Measurements from ENCODE around the gene KANSL1.
"Not testable (repeated sequence)": the region's sequence is repeated elsewhere in the genome, so short reads cannot be mapped to it uniquely, and the experiment has no call there.

Gene KANSL1

DNA sequence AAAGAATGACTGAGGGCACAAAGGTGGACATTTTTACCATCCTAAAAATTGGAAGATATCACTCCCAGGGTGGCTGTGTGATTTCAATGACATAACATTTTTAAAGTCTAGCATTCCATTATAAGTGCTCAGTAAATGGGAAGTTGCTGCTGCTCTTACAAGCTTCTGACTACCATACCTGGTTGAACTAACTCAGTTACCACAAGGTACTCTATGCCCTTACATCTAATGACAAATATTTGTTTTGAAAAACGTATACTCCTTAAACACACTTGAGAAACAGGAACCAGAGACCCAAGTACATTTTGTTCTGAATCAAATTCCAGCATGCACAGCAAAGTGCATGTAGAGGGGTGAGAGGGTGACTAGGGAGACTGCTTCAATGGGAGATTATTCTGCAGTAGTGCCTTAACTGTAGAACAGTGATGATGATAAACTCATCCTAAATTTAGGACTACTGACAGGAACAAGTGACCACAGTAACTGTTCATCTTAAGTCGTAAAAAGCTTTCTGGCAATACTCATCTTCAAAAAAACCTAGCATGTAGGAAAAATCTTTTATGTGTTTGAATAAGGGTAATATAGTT lies 83.5 kb downstream of the KANSL1 start:
- DNase-seq (ENCODE audit: low spot score): no peak

DNA sequence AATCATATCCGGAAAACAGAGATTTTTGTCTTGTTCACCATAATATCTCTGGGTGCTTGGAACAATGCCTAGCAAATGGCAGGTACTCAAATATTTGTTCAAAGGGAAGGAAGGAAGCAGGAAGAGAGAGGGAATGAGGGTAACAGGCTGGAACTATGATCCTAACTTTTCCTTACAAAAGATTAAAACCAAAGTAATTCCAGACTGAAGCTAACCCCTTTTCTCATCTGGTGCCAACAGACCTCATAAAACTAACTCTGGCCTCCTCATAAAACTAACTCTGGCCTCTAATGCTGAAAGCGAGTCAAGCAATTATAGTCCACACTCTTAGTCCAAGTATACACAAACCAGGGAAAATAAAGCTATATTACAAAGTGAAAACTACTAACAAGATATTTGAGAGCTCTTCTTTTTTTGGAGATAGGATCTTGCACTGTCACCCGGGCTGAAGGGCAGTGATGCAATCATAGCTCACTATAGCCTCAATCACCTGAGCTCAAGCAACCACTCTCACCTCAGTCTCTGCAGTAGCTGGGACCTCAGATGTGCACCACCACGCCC lies 84.6 kb downstream of the KANSL1 start:
- TF ChIP-seq, protein P1, sequence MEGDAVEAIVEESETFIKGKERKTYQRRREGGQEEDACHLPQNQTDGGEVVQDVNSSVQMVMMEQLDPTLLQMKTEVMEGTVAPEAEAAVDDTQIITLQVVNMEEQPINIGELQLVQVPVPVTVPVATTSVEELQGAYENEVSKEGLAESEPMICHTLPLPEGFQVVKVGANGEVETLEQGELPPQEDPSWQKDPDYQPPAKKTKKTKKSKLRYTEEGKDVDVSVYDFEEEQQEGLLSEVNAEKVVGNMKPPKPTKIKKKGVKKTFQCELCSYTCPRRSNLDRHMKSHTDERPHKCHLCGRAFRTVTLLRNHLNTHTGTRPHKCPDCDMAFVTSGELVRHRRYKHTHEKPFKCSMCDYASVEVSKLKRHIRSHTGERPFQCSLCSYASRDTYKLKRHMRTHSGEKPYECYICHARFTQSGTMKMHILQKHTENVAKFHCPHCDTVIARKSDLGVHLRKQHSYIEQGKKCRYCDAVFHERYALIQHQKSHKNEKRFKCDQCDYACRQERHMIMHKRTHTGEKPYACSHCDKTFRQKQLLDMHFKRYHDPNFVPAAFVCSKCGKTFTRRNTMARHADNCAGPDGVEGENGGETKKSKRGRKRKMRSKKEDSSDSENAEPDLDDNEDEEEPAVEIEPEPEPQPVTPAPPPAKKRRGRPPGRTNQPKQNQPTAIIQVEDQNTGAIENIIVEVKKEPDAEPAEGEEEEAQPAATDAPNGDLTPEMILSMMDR (IDR thresholded peaks at IDR 0.05; ENCODE audit: extremely low read depth, insufficient read depth, missing control alignments): no peak
- no peak for DNase-seq (ENCODE audit: low spot score)
- in situ Hi-C loops (cut with MboI; ENCODE audit: low pct_unique_long_range_greater_than_20kb, low sequenced_read_pairs, unreplicated experiment): no loop called here

More for the DNA sequence above, 83.5 kb downstream of the KANSL1 start:
- in situ Hi-C loops (cut with MboI; ENCODE audit: low pct_unique_long_range_greater_than_20kb, low sequenced_read_pairs, unreplicated experiment): no loop called here
- TF ChIP-seq, protein P1 (IDR thresholded peaks at IDR 0.05; ENCODE audit: extremely low read depth, insufficient read depth, missing control alignments): no peak

DNA sequence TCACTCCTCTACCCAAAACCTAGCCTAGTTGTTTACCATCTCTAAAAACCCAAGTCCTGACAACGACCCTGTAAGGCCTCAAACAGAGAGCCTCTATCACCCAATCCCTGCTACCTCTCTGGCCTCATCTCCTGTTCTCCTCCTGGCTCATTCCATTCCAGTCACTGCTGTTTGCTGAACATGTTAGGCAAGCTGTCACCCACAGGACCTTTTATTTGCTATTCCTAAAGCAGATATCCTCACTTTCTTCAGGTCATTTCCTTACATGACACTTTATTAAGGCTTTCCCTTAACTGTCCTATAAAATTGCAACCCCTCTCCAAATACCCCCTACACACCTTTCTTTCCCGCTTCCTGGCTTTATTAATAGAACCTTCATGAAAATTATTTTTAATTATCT lies 85.1 kb downstream of the KANSL1 start:
- DNase-seq (ENCODE audit: low spot score): no peak

DNA sequence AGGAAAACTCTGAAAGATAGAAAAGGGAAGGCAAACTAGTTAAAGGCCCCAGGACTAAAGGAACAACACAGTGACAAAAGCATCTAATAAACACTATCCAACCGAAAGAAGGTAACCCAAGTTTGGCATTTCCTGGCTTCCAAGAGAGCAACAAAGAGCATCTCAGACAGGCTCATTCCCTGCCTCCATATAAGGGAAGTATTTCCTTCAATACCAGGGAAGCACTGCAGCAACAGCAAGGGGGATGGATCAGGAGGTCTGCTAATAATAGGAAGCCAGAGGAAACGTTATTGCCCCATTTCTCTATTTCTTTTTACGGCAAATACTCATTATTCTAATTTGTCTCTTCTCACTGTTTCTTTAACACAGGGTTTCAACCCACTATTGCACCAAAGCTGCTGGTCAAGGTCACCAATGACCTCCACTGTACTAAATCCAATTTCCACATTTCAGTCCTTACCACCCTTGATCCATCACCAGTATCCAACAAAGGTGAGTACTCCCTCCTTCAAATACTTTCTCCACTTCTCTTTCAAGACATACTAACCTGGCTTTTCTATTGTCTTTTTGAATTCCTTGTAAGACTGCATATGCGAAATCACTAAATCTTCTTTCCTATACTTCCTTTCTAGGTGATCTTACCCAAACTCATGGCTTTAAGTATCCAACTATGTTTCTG lies 86.1 kb downstream of the KANSL1 start:
- in situ Hi-C loops (cut with MboI; ENCODE audit: low pct_unique_long_range_greater_than_20kb, low sequenced_read_pairs, unreplicated experiment): no loop called here

More for the DNA sequence above, 85.1 kb downstream of the KANSL1 start:
- in situ Hi-C loops (cut with MboI; ENCODE audit: low pct_unique_long_range_greater_than_20kb, low sequenced_read_pairs, unreplicated experiment): no loop called here
- TF ChIP-seq, protein P1 (IDR thresholded peaks at IDR 0.05; ENCODE audit: extremely low read depth, insufficient read depth, missing control alignments): no peak

DNA sequence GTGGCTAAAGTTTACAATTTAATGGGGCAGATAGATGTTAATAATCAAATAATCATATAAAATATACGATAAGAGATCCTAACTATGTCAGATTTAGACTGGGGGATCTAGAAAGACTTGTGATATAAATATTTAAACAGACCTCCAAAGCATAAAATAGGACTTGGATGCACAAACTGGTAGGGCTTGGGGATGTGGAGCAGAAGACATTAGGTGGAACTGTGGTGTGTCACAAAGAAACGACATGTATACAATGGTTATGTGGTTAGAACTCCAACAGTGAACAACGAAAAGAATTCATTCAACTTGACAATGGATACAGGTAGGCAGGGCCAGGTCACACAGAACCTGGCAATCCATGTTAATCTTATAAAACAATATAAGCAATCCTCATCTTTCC lies 90.4 kb downstream of the KANSL1 start:
- in situ Hi-C loops (cut with MboI; ENCODE audit: low pct_unique_long_range_greater_than_20kb, low sequenced_read_pairs, unreplicated experiment); DNase-seq (ENCODE audit: low spot score): not testable (repeated sequence)

More for the DNA sequence above, 86.1 kb downstream of the KANSL1 start:
- TF ChIP-seq, protein P1 (IDR thresholded peaks at IDR 0.05; ENCODE audit: extremely low read depth, insufficient read depth, missing control alignments): no peak
- DNase-seq (ENCODE audit: low spot score): no peak

DNA sequence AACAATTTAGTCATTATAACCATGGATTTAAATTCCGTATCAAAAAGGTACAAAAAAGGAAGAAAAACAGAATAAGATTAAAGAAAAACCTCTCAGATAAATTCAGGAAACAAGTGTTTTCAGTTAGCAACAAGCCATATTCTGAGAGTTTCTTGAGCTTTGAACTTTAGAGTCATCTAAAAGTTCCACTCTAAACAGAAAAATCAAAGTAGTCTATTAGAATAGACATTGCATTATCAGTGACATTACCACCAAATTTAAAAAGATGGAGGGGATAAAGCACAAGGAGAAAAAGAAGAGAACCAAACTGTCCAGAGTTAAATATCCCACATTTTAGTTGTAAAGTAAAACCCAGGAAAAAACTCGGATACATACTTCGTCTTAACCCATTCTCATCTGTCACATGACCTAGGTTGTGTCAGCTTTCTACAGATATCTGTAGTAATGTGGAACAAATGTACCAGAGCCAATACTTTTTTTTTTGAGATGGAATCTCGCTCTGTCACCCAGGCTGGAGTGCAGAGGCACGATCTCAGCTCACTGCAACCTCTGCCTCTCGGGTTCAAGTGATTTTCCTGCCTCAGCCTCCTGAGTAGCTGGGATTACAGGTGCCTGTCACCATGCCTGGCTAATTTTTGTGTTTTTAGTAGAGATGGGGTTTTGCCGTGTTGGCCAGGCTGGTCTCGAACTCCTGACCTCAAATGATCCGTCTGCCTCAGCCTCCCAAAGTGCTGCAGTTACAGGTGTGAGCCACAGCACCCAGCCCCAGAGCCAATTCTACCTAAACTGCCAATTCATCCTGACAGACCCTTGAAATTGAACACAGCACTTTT lies 91.2 kb downstream of the KANSL1 start:
- in situ Hi-C loops (cut with MboI; ENCODE audit: low pct_unique_long_range_greater_than_20kb, low sequenced_read_pairs, unreplicated experiment); DNase-seq (ENCODE audit: low spot score): not testable (repeated sequence)

DNA sequence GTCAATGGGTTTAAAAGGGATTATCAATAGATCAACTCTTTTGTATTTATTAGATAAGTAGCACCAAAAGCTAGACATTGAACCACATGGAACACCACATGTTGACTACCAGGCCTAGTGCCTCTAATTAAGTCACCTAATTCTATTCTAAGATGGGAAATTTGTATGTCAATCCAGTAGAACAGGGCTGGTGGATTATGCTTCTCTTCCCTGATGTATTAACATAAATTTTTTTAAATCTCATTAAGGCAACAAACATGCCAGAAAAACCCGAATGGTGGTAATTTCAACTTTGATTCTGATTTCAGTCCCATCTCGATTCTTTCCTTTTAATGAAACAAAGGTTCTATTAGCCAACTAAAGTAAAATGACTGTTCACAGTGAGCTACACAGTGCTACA lies 92.6 kb downstream of the KANSL1 start:
- TF ChIP-seq, protein P1 (IDR thresholded peaks at IDR 0.05; ENCODE audit: extremely low read depth, insufficient read depth, missing control alignments): no peak
- in situ Hi-C loops (cut with MboI; ENCODE audit: low pct_unique_long_range_greater_than_20kb, low sequenced_read_pairs, unreplicated experiment): no loop called here
- no peak for DNase-seq (ENCODE audit: low spot score)
